Activated naive CD4-positive, alpha-beta T cell treated with anti-CD3 and anti-CD28 coated beads, Interleukin-2, amount 50 U/mL, for 24 hours (primary cell): ENCODE data around the gene SPRED3.
A peak's percentile ranks its signal among the peaks of the same experiment; 100 is the strongest.
"Not testable (repeated sequence)": the region's sequence is repeated elsewhere in the genome, so short reads cannot be mapped to it uniquely, and the experiment has no call there.

Experiments used
- H3K27ac Mint-ChIP-seq: one replicate; pipeline ENCODE4 v1.8.0; 2021; ENCODE audit warnings: mild to moderate bottlenecking, mixed read lengths
- H3K27me3 Mint-ChIP-seq: one replicate; pipeline ENCODE4 v1.8.0; 2021; ENCODE audit warnings: mixed read lengths
- H3K36me3 Mint-ChIP-seq: one replicate; pipeline ENCODE4 v1.8.0; 2021; ENCODE audit warnings: mixed read lengths
- H3K4me1 Mint-ChIP-seq: one replicate; pipeline ENCODE4 v1.8.0; 2021; ENCODE audit warnings: mixed read lengths
- H3K4me3 Mint-ChIP-seq: one replicate; pipeline ENCODE4 v1.8.0; 2021; ENCODE audit warnings: mild to moderate bottlenecking, mixed read lengths
- H3K9me3 Mint-ChIP-seq: one replicate; pipeline ENCODE4 v1.8.0; 2021; ENCODE audit warnings: mixed read lengths

Gene SPRED3, protein sequence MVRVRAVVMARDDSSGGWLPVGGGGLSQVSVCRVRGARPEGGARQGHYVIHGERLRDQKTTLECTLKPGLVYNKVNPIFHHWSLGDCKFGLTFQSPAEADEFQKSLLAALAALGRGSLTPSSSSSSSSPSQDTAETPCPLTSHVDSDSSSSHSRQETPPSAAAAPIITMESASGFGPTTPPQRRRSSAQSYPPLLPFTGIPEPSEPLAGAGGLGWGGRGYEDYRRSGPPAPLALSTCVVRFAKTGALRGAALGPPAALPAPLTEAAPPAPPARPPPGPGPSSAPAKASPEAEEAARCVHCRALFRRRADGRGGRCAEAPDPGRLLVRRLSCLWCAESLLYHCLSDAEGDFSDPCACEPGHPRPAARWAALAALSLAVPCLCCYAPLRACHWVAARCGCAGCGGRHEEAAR

DNA sequence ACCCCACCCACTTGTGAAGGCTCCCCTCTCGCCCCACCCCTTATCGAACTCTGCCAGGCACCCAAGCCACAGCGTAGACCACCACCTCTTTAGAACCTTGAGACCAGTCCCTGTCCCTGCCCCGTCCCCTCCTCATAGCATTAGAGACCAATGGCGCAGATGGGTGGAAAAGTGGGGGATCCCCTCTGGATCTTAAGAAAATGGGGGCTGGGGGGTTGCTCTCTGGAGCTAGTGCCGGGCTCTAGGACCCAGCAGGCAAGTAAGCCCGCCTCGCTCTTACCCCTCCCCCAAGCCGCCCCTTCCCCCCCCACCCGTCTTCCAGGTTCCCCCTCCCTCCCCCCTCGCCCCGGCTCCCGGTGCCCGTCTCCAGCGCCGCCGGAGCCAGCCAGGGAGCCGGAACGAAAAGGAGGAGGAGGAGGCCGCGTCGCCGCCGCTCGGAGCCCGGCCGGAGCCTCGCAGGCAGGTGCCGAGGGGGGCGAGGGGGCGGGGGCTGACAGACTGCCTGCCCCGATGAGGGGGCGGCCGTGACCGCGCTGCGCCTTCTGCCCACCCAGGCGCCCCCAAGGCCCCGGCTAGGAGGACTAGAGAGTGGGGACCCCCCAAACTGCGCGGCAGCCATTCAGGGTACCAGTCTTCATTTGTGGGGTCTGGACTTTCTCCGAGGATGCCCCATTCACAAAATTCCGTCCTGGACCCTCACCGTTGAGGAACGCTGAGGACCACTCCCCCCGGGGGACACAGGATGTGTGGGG is at the start of gene SPRED3:
SPRED3 (plus strand) TSS at position 349 of the 752 bp plus-strand sequence. CDS start 1,606 bp downstream, outside the sequence.
- peak within 1 kb of the TSS; percentile 33 for H3K27ac Mint-ChIP-seq
- H3K27me3 Mint-ChIP-seq = peaks cover 5% of the 10 kb centered on the region
- peaks cover 31% of the 10 kb centered on the region for H3K4me1 Mint-ChIP-seq
- no peaks in the 10 kb centered on the region for H3K9me3 Mint-ChIP-seq
- peaks cover 8% of the 10 kb centered on the region for H3K36me3 Mint-ChIP-seq
- peak within 1 kb of the TSS; percentile 88 for H3K4me3 Mint-ChIP-seq

DNA sequence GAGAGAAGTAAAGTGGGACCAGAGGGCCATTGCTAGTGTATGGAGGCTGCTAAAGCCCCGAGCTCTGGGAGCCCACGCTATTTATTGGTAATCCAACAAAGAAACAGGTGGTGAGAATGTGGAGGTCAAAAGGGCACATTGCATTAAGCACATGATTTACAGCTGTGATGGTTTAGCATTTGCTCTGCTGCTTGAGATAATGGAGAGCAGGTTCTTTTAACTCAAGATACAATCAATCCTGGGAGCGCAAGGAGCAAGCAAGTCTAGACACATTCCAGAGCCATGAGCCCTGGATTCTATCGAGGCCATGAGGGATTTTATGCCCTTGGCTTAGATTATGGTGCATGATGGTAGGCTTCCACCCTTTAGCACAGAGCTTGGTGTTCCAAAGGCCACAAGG is 49.5 kb upstream of the SPRED3 start:
- H3K27me3 Mint-ChIP-seq, H3K4me3 Mint-ChIP-seq, H3K27ac Mint-ChIP-seq, H3K36me3 Mint-ChIP-seq, H3K9me3 Mint-ChIP-seq: not testable (repeated sequence)
- H3K4me1 Mint-ChIP-seq = peaks cover 13% of the 10 kb centered on the region

DNA sequence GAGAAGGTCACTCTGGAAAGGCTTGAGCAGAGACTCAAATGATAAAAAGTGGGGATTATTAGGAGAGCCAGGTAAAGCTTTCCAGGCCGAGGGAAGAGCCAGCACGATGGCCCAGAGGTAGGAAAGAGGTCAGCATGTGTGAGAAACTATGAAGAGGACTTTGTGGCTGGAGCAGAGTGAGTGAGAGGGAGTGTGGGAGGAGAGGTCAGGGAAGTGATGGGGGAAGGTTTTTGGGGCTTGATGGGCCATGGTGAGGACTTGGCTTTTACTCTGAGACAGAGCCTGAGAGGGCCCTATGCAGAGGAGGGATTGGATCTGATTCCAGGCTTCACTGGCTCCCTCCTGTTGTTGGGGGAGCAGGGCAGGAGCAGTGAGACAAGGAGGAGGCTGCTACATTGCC is 47.6 kb upstream of the SPRED3 start:
- H3K9me3 Mint-ChIP-seq = no peaks in the 10 kb centered on the region
- no peaks in the 10 kb centered on the region for H3K36me3 Mint-ChIP-seq
- H3K27ac Mint-ChIP-seq = no peak overlapping the region
- H3K4me1 Mint-ChIP-seq = peaks cover 13% of the 10 kb centered on the region
- no peaks in the 10 kb centered on the region for H3K27me3 Mint-ChIP-seq
- H3K4me3 Mint-ChIP-seq = no peak overlapping the region

DNA sequence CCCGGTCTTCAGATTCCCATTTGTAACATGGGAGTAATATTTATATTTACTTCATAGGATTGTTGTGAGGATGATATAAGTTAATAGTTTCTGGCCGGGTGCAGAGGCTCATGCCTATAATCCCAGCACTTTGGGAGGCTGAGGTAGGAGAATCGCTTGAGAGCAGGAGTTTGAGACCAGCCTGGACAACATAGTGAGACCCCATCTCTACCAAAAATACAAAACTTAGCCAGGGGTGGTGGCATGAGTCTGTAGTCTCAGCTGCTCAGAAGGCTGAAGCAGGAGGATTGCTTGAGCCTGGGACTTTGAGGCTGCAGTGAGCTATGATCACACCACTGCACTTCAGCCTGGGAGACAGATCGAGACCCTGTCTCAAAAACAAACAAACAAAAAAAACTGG is 41.7 kb upstream of the SPRED3 start:
- H3K36me3 Mint-ChIP-seq = no peaks in the 10 kb centered on the region
- no peak overlapping the region for H3K4me3 Mint-ChIP-seq
- no peak overlapping the region for H3K27ac Mint-ChIP-seq
- H3K27me3 Mint-ChIP-seq = no peaks in the 10 kb centered on the region
- no peaks in the 10 kb centered on the region for H3K9me3 Mint-ChIP-seq
- no peaks in the 10 kb centered on the region for H3K4me1 Mint-ChIP-seq

DNA sequence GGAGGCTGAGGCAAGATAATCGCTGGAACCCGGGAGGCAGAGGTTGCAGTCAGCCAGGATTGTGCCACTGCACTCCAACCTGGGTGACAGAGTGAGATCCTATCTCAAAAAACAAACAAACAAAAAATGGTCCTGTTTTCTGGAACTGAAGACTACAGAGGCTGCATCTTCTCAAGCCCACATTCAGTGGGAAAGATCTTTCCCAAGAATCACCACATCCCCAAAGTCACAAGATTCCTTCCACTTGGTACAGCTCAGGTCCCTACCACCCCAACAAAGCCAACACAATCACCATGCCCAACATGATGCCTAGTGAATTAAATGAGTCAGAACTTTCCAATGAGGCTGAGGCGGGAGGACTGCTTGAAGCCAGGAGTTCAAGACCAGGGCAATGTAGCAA is 37.6 kb upstream of the SPRED3 start:
- H3K36me3 Mint-ChIP-seq = no peaks in the 10 kb centered on the region
- no peak overlapping the region for H3K27ac Mint-ChIP-seq
- H3K27me3 Mint-ChIP-seq = no peaks in the 10 kb centered on the region
- H3K4me3 Mint-ChIP-seq = no peak overlapping the region
- no peaks in the 10 kb centered on the region for H3K4me1 Mint-ChIP-seq
- H3K9me3 Mint-ChIP-seq = no peaks in the 10 kb centered on the region

DNA sequence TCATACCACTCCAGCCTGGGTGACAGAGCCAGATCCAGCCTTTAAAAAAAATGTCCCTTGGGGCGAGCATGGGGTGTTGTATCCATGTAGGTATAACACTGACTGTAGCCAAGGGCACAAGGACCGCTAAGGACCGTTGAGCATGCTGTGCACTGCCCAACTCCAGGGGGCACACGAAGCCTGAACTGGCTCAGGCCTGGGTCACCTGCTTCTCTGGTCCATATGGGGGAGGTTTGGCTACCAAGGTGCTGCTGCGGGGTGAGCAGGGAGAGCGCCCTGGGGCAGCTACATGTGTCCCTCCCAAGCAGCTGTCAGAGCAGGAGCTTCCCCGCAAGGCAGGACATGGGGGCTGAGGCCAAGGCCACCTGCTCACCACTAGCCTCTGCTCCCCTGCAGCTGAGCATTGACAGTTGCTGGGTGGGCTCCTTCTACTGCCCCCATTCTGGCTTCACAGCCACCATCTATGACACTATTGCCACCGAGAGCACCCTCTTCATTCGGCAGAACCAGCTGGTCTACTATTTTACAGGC is 36.6 kb upstream of the SPRED3 start:
- H3K27ac Mint-ChIP-seq = no peak overlapping the region
- H3K4me1 Mint-ChIP-seq = no peaks in the 10 kb centered on the region
- no peaks in the 10 kb centered on the region for H3K9me3 Mint-ChIP-seq
- H3K4me3 Mint-ChIP-seq = no peak overlapping the region
- H3K36me3 Mint-ChIP-seq = no peaks in the 10 kb centered on the region
- no peaks in the 10 kb centered on the region for H3K27me3 Mint-ChIP-seq

DNA sequence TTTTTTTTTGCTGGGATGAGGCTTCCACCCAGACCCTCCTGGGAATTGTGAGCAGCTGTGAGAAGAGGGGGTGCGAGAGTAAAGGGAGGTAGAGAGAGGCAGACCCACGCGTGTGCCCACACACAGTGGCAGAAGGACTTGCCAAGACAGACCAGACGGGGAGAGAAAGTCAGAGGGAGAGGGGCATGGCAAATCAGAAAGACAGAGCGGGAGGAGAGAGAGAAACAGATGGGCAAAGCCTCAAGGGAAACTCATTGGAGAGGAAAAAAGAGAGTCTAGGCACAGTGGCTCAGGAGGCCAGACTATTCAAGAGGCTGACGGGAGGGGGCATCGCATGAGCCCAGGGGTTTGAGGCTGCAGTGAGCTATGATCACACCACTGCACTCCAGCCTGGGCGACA is 35.9 kb upstream of the SPRED3 start:
- H3K4me3 Mint-ChIP-seq = no peak overlapping the region
- H3K9me3 Mint-ChIP-seq = no peaks in the 10 kb centered on the region
- no peaks in the 10 kb centered on the region for H3K36me3 Mint-ChIP-seq
- H3K27me3 Mint-ChIP-seq = no peaks in the 10 kb centered on the region
- H3K4me1 Mint-ChIP-seq = no peaks in the 10 kb centered on the region
- no peak overlapping the region for H3K27ac Mint-ChIP-seq

DNA sequence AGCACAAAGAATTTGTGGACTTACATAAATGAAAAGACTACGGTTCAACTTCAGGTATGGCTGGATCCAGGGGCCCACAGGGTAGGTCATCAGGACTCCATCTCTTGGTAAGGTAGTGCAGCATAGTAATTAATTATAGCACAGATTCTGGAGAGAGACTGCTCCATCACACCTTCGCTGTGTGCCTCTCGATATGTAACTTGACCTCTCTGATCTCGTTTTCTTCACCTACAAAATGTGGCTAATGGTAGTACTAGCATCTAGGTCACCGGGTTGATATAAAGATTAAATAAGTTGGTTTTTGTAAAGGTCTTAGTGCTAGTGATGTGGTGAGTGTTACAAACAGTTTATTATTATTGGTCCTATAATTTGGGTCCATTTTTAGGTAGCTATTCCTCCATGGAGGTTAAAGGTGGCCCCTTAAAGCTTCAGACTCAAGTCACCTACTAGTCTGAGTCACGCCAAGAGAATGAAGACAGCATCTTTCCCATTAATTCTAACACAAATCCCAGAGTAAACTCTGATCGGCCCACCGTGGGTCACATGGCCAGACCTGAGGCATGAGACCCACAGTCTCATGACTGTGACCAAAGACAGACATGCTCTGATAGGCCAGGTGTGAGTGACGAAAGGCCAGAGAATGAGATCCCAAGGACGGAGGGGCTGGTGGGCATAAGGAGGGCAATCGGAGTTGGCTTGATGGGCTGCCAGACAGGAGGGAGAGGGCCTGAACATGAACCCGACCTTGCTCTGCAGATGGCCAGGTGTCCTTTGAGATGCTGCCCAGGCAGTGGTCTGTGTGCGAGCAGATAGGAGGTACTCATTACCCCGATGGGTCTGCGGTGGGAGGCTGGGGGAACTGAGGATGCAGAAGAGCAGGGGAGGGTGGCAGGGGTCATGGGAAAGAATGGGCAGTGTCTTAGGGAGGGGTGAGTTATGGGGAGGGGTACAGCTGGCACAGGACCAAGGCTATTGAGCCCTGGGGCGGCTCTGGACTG is 32.5 kb upstream of the SPRED3 start:
- Mint-ChIP-seq H3K4me1 (peaks cover 6% of the 10 kb centered on the region), H3K36me3 (no peaks in the 10 kb centered on the region), H3K27ac (no peak overlapping the region), H3K4me3 (no peak overlapping the region), H3K27me3 (peaks cover 6% of the 10 kb centered on the region), H3K9me3 (no peaks in the 10 kb centered on the region)

DNA sequence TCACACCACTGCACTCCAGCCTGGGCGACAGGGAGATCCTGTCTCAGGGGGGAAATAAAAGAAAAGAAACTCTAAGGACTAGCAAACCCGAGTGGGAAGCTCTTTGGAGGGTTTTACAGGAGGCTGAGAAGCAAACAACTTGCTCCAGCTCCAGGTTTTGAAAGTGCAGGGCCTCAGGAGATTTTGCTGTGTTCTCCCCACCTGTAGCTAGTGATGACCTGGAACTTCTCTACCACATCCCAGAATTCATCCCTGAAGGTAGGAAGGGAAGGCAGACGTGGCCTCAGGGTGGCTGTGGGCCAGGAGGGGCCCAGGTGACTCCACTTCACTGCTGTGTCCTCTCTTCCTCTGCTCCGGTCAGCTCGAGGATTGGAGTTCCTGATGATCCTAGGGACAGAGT is 30.4 kb upstream of the SPRED3 start:
- no peak overlapping the region for H3K27ac Mint-ChIP-seq
- H3K4me1 Mint-ChIP-seq = peaks cover 17% of the 10 kb centered on the region
- H3K9me3 Mint-ChIP-seq = no peaks in the 10 kb centered on the region
- H3K36me3 Mint-ChIP-seq = no peaks in the 10 kb centered on the region
- no peak overlapping the region for H3K4me3 Mint-ChIP-seq
- H3K27me3 Mint-ChIP-seq = peaks cover 9% of the 10 kb centered on the region

DNA sequence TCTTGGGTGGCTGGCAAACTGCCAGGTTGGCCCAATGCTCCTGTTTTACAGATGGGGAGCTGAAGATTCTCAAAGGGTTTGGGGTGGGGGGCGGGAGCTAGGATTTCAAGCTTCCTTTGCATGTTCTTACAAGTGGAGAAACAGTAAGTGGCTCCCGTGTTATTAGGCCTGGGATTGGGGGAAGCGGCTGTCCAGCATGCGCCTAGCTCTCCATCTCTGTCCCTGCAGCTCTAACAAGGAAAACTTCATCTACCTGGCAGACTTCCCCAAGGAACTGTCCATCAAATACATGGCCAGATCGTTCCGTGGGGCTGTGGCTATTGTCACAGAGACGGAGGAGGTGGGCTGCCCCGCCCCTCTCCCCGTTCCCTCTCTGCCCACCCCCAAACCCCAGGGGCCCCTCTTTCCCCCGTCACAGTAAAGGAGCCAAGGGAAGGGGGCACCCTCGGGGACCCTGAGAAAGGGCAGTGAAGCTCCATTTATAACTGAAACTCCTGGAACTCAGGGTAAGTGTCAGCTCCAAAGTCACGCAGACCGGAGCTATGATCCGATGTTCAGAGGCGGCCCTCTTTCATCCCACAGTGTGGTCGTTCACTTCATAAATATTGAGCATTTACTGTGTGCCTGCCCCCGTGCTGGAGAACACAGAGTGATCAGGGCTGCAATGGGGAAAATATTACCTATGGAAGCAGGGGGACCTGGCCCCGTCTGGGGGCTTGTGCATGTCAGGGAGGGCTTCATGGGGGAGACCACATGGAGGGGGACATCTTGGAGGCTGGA is 29.1 kb upstream of the SPRED3 start:
- Mint-ChIP-seq H3K4me1 (peaks cover 20% of the 10 kb centered on the region), H3K27me3 (peaks cover 9% of the 10 kb centered on the region), H3K4me3 (no peak overlapping the region), H3K9me3 (no peaks in the 10 kb centered on the region), H3K36me3 (no peaks in the 10 kb centered on the region), H3K27ac (no peak overlapping the region)

DNA sequence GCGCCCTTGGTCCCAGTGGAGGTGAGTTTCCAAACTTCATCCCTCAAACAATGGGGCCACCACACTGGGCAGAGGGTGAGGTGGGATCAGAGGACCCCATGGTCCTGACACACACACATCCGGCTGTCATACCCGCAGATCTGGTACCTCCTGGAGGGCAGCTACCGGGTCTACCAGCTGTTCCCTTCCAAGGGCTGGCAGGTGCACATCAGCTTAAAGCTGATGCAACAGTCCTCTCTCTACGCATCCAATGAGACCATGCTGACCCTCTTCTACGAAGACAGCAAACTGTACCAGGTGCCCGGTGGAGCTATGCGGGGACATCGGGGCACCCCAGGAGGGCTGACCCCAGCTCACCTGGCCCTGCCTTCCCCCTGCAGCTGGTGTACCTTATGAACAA is 28.1 kb upstream of the SPRED3 start:
- no peak overlapping the region for H3K27ac Mint-ChIP-seq

DNA sequence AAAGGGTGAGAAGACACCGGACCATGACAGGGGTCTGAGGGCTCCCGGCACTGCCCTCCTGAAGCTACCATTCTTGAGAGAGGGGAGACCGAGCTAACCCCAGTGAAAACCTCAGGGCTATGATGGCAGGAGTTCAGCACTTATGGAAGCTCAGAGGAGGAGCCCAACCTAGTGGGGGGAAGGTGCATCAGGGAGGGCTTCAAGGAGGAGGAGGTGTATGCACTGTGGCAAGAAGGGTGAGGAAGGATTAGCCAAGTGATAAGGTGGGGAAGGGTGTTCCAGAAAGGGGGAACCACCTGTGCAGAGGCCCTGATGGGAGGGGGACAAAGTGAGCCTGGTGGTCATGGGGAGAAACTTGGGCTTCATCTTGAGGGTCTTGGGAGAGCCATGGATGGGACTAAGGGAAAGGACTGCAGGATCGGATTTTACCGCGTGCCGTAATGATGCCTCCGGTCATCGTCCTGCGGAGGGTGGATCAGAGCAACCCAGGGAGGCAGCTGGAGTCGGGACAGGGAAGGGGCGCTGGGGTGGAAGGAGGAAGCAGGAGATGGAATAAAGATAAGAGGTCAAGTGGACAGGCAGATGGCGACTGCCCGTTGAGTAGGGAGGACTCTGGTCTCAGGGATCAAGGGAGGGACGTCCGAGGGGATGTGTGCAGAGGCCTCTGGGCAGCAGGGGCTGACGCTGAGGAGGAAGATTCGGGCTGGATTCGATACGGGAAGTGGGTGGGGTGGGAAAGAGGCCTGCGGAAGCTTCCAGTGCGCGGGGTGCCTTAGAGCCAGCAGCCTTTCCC is 27.5 kb upstream of the SPRED3 start:
- Mint-ChIP-seq H3K4me3 (peak overlapping the region; percentile 83), H3K36me3 (no peaks in the 10 kb centered on the region), H3K4me1 (peaks cover 20% of the 10 kb centered on the region), H3K27me3 (peaks cover 9% of the 10 kb centered on the region), H3K9me3 (no peaks in the 10 kb centered on the region), H3K27ac (no peak overlapping the region)

More for the DNA sequence above, 28.1 kb upstream of the SPRED3 start:
- Mint-ChIP-seq H3K36me3 (no peaks in the 10 kb centered on the region), H3K27me3 (peaks cover 9% of the 10 kb centered on the region), H3K9me3 (no peaks in the 10 kb centered on the region), H3K4me1 (peaks cover 20% of the 10 kb centered on the region), H3K4me3 (peak overlapping the region; percentile 83)

DNA sequence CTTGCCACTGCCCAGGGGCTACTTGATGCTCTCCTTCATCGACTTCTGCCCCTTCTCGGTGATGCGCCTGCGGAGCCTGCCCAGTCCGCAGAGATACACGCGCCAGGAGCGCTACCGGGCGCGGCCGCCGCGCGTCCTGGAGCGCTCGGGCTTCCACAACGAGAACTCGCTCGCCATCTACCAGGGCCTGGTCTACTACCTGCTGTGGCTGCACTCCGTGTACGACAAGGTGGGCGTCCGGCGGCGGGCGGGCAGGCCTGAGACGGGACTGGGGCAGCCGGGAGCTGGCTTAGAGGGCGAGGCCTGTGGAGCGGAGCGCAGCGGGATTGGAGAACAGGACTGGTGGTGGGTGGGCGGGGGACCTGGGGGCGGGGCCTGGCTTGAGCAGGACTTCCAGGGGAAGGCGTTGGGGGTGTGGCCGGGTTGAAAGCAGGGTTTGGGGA is 26.8 kb upstream of the SPRED3 start:
- Mint-ChIP-seq H3K4me1 (peaks cover 20% of the 10 kb centered on the region), H3K27me3 (peaks cover 9% of the 10 kb centered on the region), H3K36me3 (no peaks in the 10 kb centered on the region), H3K4me3 (peak overlapping the region; percentile 83), H3K27ac (no peak overlapping the region), H3K9me3 (no peaks in the 10 kb centered on the region)
